AG09309 (cell line): Measurements from ENCODE around the gene IL17REL.

ENCODE experiments used
- DNase-seq: peaks from one replicate; pipeline ENCODE4 v3.0.0-alpha.2; 2010; ENCODE audit warnings: low read depth
- H3K4me3 ChIP-seq: 2 replicates; pipeline ENCODE4 v1.5.1; 2011; ENCODE audit warnings: mild to moderate bottlenecking, low read depth, low read length, moderate library complexity; ENCODE audit not compliant: control insufficient read depth
- CTCF ChIP-seq: IDR thresholded peaks from 2 replicates; pipeline ENCODE4 v1.5.1; 2011; ENCODE audit warnings: mild to moderate bottlenecking, low read depth, low read length, inconsistent platforms; ENCODE audit not compliant: insufficient read depth, control insufficient read depth; ENCODE audit errors: missing control alignments

The IL17REL gene

GRCh38 chr22:49997251-49997599, 15.3 kb downstream of the IL17REL start:
- DNase-seq: no peak
- TF ChIP-seq CTCF: no peak
- H3K4me3 ChIP-seq: no peak overlapping the region

GRCh38 chr22:49996518-49997250, 15.9 kb downstream of the IL17REL start:
- DNase-seq: no peak
- TF ChIP-seq CTCF: no peak
- no peak overlapping the region for H3K4me3 ChIP-seq

GRCh38 chr22:49996119-49996517, 16.4 kb downstream of the IL17REL start:
- TF ChIP-seq CTCF: no peak
- no peak overlapping the region for H3K4me3 ChIP-seq
- DNase-seq: no peak

GRCh38 chr22:49995361-49996118, 17.0 kb downstream of the IL17REL start:
- TF ChIP-seq CTCF: no peak
- no peak overlapping the region for H3K4me3 ChIP-seq
- no peak for DNase-seq

GRCh38 chr22:49995041-49995360, 17.6 kb downstream of the IL17REL start:
- no peak for TF ChIP-seq CTCF
- no peak for DNase-seq
- H3K4me3 ChIP-seq: no peak overlapping the region

GRCh38 chr22:49994361-49995040, 18.1 kb downstream of the IL17REL start:
- TF ChIP-seq CTCF: no peak
- H3K4me3 ChIP-seq: no peak overlapping the region

More at GRCh38 chr22:49994361-49995040, 18.1 kb downstream of the IL17REL start:
- no peak for DNase-seq
